ENCODE measurements around the gene KCNJ14.

Gene KCNJ14

GRCh38 chr19:48441360-48442050, 13.9 kb upstream of the KCNJ14 start:
- no peak overlapping the region for H3K27ac Mint-ChIP-seq
- peak overlapping the region; percentile 67 for H3K4me3 Mint-ChIP-seq
- H3K27me3 Mint-ChIP-seq: peaks cover 18% of the 10 kb centered on the region
- ATAC-seq (ENCODE audit: low read depth) (no peak), DNase-seq (ENCODE audit: low spot score in 2 of 2) (no peak)
- H3K4me1 Mint-ChIP-seq: peaks cover 19% of the 10 kb centered on the region
- H3K36me3 Mint-ChIP-seq: peaks cover 2% of the 10 kb centered on the region
- no peaks in the 10 kb centered on the region for H3K9me3 Mint-ChIP-seq

- peaks cover 17% of the 10 kb centered on the region for H3K27me3 Mint-ChIP-seq
- no peak for DNase-seq (ENCODE audit: low spot score in 2 of 2)
- H3K36me3 Mint-ChIP-seq: peaks cover 2% of the 10 kb centered on the region
- H3K27ac Mint-ChIP-seq: no peak overlapping the region
- ATAC-seq (ENCODE audit: low read depth): no peak
- H3K9me3 Mint-ChIP-seq: no peaks in the 10 kb centered on the region
- H3K4me1 Mint-ChIP-seq: peaks cover 19% of the 10 kb centered on the region
- H3K4me3 Mint-ChIP-seq: peak overlapping the region; percentile 67
Measured at GRCh38 chr19:48442116-48443035, 13.0 kb upstream of the KCNJ14 start.

DNA sequence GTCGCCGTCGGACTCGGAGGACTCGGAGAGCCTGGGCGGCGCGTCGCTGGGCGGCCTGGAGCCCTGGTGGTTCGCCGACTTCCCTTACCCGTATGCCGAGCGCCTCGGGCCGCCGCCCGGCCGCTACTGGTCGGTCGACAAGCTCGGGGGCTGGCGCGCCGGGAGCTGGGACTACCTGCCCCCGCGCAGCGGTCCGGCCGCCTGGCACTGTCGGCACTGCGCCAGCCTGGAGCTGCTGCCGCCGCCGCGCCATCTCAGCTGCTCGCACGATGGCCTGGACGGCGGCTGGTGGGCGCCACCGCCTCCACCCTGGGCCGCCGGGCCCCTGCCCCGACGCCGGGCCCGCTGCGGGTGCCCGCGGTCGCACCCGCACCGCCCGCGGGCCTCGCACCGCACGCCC, 12.1 kb upstream of the KCNJ14 start:
- H3K4me1 Mint-ChIP-seq: peaks cover 21% of the 10 kb centered on the region
- ATAC-seq (ENCODE audit: low read depth) (no peak), DNase-seq (ENCODE audit: low spot score in 2 of 2) (peak in 1 of 2 donors; percentile 48)
- H3K27ac Mint-ChIP-seq: no peak overlapping the region
- peaks cover 15% of the 10 kb centered on the region for H3K27me3 Mint-ChIP-seq
- no peaks in the 10 kb centered on the region for H3K9me3 Mint-ChIP-seq
- no peak overlapping the region for H3K4me3 Mint-ChIP-seq
- peaks cover 6% of the 10 kb centered on the region for H3K36me3 Mint-ChIP-seq

DNA sequence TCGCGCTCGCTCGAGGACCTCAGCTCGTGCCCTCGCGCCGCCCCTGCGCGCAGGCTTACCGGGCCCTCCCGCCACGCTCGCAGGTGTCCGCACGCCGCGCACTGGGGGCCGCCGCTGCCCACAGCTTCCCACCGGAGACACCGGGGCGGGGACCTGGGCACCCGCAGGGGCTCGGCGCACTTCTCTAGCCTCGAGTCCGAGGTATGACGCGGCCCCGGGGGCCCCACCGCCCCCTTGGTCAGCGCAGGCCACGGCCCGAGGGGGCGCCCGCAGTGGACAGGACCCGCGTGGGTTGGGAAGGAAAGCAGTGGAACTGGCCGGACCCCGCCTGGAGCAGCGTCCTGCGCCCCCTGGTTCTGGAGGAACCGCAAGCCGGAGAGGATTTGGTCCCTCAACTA, 11.6 kb upstream of the KCNJ14 start:
- no peak for DNase-seq (ENCODE audit: low spot score in 2 of 2)
- Mint-ChIP-seq H3K4me3 (no peak overlapping the region), H3K27me3 (peaks cover 15% of the 10 kb centered on the region), H3K27ac (no peak overlapping the region), H3K36me3 (peaks cover 11% of the 10 kb centered on the region), H3K9me3 (no peaks in the 10 kb centered on the region), H3K4me1 (peaks cover 25% of the 10 kb centered on the region)
- no peak for ATAC-seq (ENCODE audit: low read depth)

DNA sequence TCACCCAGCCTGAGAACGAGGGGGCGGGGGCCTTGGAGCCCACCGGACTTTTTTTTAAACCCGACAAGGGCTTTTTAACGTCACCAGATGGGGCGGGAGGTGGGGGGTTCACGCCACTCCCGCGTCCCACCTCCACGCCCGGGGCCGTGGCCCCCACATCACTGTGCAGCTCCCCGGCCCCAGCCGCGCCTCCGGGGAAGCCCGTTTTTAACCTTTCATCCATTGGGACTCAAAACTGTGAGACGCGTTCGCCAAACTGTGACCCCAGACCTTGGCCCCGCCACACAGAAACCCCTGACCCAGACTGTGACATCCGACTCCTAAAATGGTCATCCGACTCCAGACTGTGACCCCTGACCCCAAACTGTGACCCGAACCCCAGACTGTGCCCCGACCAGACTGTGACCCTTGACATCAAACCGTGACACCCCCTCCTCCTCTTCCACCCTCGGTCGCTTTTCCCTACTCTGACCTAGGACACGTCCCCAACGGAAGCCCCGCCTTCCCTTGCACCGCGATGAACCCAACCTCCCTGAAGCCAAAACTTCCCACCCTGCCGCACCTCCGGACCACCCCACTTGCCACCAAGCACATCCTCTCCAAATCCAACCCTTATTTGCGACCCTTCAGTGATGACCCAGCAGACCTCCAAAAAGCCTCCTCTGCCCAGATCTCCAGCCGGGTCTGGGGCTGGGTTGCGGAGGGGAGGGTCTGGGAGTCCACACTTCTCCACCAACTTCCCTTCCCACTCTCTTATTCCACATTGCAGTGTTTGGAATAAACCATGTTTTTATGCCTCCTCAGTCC, 11.0 kb upstream of the KCNJ14 start:
- Mint-ChIP-seq H3K27me3 (peaks cover 15% of the 10 kb centered on the region), H3K27ac (peak overlapping the region; percentile 96), H3K9me3 (no peaks in the 10 kb centered on the region), H3K4me3 (peak overlapping the region; percentile 91), H3K36me3 (peaks cover 15% of the 10 kb centered on the region), H3K4me1 (peaks cover 27% of the 10 kb centered on the region)
- ATAC-seq (ENCODE audit: low read depth) (no peak), DNase-seq (ENCODE audit: low spot score in 2 of 2) (no peak)

DNA sequence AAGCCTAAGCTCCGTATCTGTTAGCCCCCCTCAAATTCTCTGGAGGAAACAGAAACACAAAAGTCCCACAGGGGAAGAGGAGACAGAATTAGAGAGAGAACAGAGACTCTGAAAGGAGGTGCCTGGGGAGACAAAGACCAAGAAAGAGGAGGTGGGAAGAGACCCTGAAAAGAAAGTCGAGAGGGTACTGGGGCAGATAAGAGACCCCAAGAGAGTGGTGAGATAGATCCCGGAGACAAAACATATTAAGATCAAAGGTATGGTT, 10.5 kb upstream of the KCNJ14 start:
- DNase-seq (ENCODE audit: low spot score in 2 of 2): no peak
- Mint-ChIP-seq H3K9me3 (no peaks in the 10 kb centered on the region), H3K36me3 (peaks cover 15% of the 10 kb centered on the region), H3K27me3 (peaks cover 15% of the 10 kb centered on the region), H3K27ac (peak overlapping the region; percentile 96), H3K4me1 (peaks cover 27% of the 10 kb centered on the region), H3K4me3 (peak overlapping the region; percentile 91)
- no peak for ATAC-seq (ENCODE audit: low read depth)

- peaks cover 27% of the 10 kb centered on the region for H3K4me1 Mint-ChIP-seq
- H3K9me3 Mint-ChIP-seq: no peaks in the 10 kb centered on the region
- H3K36me3 Mint-ChIP-seq: peaks cover 15% of the 10 kb centered on the region
- peak overlapping the region; percentile 96 for H3K27ac Mint-ChIP-seq
- peak overlapping the region; percentile 91 for H3K4me3 Mint-ChIP-seq
- DNase-seq (ENCODE audit: low spot score in 2 of 2) (no peak), ATAC-seq (ENCODE audit: low read depth) (peak; percentile 33)
- peaks cover 15% of the 10 kb centered on the region for H3K27me3 Mint-ChIP-seq
Measured at GRCh38 chr19:48445256-48445605, 10.1 kb upstream of the KCNJ14 start.

GRCh38 chr19:48445606-48446481, 9.5 kb upstream of the KCNJ14 start, which contains the start of gene GRWD1:
Gene GRWD1, plus strand, starts transcription at chr19:48445983. Its CDS starts 23 bp downstream, at chr19:48446006.
- peaks cover 15% of the 10 kb centered on the region for H3K27me3 Mint-ChIP-seq
- H3K4me3 Mint-ChIP-seq: peak within 1 kb of the TSS; percentile 91
- H3K4me1 Mint-ChIP-seq: peaks cover 27% of the 10 kb centered on the region
- DNase-seq (ENCODE audit: low spot score in 2 of 2): peak; percentile 76 to 80
- H3K27ac Mint-ChIP-seq: peak within 1 kb of the TSS; percentile 96
- peaks cover 15% of the 10 kb centered on the region for H3K36me3 Mint-ChIP-seq
- peak; percentile 90 for ATAC-seq (ENCODE audit: low read depth)
- no peaks in the 10 kb centered on the region for H3K9me3 Mint-ChIP-seq

- Mint-ChIP-seq H3K4me1 (peaks cover 27% of the 10 kb centered on the region), H3K4me3 (peak overlapping the region; percentile 91), H3K9me3 (no peaks in the 10 kb centered on the region), H3K36me3 (peaks cover 17% of the 10 kb centered on the region), H3K27ac (peak overlapping the region; percentile 96), H3K27me3 (peaks cover 15% of the 10 kb centered on the region)
- no peak for ATAC-seq (ENCODE audit: low read depth)
- DNase-seq (ENCODE audit: low spot score in 2 of 2): no peak
Measured at GRCh38 chr19:48446579-48446978, 8.8 kb upstream of the KCNJ14 start.

GRCh38 chr19:48448563-48448962, 6.8 kb upstream of the KCNJ14 start:
- Mint-ChIP-seq H3K27me3 (peaks cover 7% of the 10 kb centered on the region), H3K9me3 (no peaks in the 10 kb centered on the region), H3K4me3 (no peak overlapping the region), H3K27ac (no peak overlapping the region), H3K36me3 (peaks cover 17% of the 10 kb centered on the region), H3K4me1 (peaks cover 25% of the 10 kb centered on the region)
- DNase-seq (ENCODE audit: low spot score in 2 of 2): no peak
- ATAC-seq (ENCODE audit: low read depth): no peak

DNA sequence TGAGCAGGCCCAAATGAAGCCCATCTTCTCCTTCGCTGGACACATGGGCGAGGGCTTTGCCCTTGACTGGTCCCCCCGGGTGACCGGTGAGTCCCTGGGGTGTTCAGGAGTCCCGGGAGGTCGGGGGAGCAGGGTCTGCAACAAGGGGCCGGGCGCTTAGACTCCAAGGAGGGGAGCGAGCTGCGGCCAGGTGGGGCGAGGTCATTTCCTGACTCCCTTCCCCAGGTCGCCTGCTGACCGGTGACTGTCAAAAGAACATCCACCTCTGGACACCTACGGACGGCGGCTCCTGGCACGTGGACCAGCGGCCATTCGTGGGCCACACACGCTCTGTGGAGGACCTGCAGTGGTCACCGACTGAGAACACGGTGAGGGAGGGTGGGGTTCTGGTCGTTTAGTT, 4.9 kb upstream of the KCNJ14 start:
- Mint-ChIP-seq H3K4me1 (peaks cover 19% of the 10 kb centered on the region), H3K9me3 (no peaks in the 10 kb centered on the region), H3K36me3 (peaks cover 29% of the 10 kb centered on the region), H3K27me3 (no peaks in the 10 kb centered on the region), H3K27ac (no peak overlapping the region), H3K4me3 (no peak overlapping the region)
- ATAC-seq (ENCODE audit: low read depth) (no peak), DNase-seq (ENCODE audit: low spot score in 2 of 2) (no peak)

DNA sequence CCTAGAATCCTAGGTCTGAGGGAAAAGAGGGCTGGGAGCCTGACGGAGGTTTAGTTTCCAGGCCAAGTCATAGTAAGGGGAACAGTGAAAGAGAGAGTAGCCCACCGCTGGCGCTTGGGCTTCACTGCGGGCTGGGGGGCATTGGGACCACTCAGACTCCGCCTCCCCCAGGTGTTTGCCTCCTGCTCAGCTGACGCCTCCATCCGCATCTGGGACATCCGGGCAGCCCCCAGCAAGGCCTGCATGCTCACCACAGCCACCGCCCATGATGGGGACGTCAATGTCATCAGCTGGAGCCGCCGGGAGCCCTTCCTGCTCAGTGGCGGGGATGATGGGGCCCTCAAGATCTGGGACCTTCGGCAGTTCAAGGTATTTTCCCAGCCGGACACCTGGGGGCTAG, 4.5 kb upstream of the KCNJ14 start:
- Mint-ChIP-seq H3K9me3 (no peaks in the 10 kb centered on the region), H3K27me3 (no peaks in the 10 kb centered on the region), H3K4me1 (peaks cover 17% of the 10 kb centered on the region), H3K36me3 (peaks cover 29% of the 10 kb centered on the region), H3K27ac (no peak overlapping the region), H3K4me3 (no peak overlapping the region)
- ATAC-seq (ENCODE audit: low read depth): no peak
- DNase-seq (ENCODE audit: low spot score in 2 of 2): no peak

- no peak overlapping the region for H3K4me3 Mint-ChIP-seq
- no peak for ATAC-seq (ENCODE audit: low read depth)
- H3K27ac Mint-ChIP-seq: no peak overlapping the region
- no peak for DNase-seq (ENCODE audit: low spot score in 2 of 2)
- peaks cover 29% of the 10 kb centered on the region for H3K36me3 Mint-ChIP-seq
- no peaks in the 10 kb centered on the region for H3K9me3 Mint-ChIP-seq
- H3K27me3 Mint-ChIP-seq: no peaks in the 10 kb centered on the region
- H3K4me1 Mint-ChIP-seq: peaks cover 16% of the 10 kb centered on the region
Measured at GRCh38 chr19:48451624-48452023, 3.8 kb upstream of the KCNJ14 start.

Measured in memory B cell (primary cell).